Lung (tissue), 16 donors: ENCODE results near the gene IL1RN. TPM values are rescaled to one million over a fixed set of nuclear protein-coding genes. Genes with fewer than 3 reads are reported as not detected.
A peak's percentile ranks its signal among the peaks of the same experiment; 100 is the strongest.

Experiments used
- ATAC-seq: fragments of 200-7000 bp; cut with Tn5 transposase; one replicate; pipeline ENCODE4 v1.9.1; 2020; ENCODE audit warnings: moderate number of reproducible peaks; ENCODE audit not compliant: insufficient read depth, low FRiP score
- DNase-seq, 3 donors: peaks; one replicate each; pipeline ENCODE4 v3.0.0-alpha.2; 2013 to 2017
- H3K27ac ChIP-seq, 2 donors: one replicate each; pipeline ENCODE4 v1.5.1; 2013; ENCODE audit warnings: mild to moderate bottlenecking in 2 of 2, moderate library complexity in 2 of 2, control low read depth in 1 of 2, inconsistent platforms in 1 of 2, low read depth in 1 of 2, low read length in 1 of 2
- H3K27me3 ChIP-seq, 3 donors: one replicate each; pipeline ENCODE4 v1.5.1; 2013; ENCODE audit warnings: low read length in 2 of 3; ENCODE audit not compliant: control insufficient read depth in 3 of 3, insufficient read depth in 3 of 3
- H3K36me3 ChIP-seq, 4 donors: one replicate each; pipeline ENCODE4 v1.5.1; 2013; ENCODE audit warnings: low read length in 4 of 4, mild to moderate bottlenecking in 1 of 4, moderate library complexity in 1 of 4; ENCODE audit not compliant: control insufficient read depth in 4 of 4, insufficient read depth in 4 of 4
- H3K4me1 ChIP-seq, 5 donors: one replicate each; pipeline ENCODE4 v1.5.1; 2013; ENCODE audit warnings: low read length in 5 of 5, mild to moderate bottlenecking in 2 of 5, moderate library complexity in 1 of 5; ENCODE audit not compliant: control insufficient read depth in 5 of 5, insufficient read depth in 5 of 5
- H3K4me3 ChIP-seq: one replicate; pipeline ENCODE4 v1.5.1; 2013; ENCODE audit warnings: mild to moderate bottlenecking, control low read depth, moderate library complexity
- H3K9ac ChIP-seq, 2 donors: one replicate each; pipeline ENCODE4 v1.5.1; 2013; ENCODE audit warnings: low read length in 2 of 2, control low read depth in 1 of 2; ENCODE audit not compliant: insufficient read depth in 1 of 2
- H3K9me3 ChIP-seq, 4 donors: one replicate each; pipeline ENCODE4 v1.5.1; 2013; ENCODE audit warnings: low read length in 3 of 4, mild to moderate bottlenecking in 1 of 4, moderate library complexity in 1 of 4; ENCODE audit not compliant: control insufficient read depth in 4 of 4, insufficient read depth in 3 of 4
- CTCF ChIP-seq: IDR thresholded peaks from 2 replicates; pipeline ENCODE4 v1.5.1; 2012; ENCODE audit warnings: mild to moderate bottlenecking; ENCODE audit errors: control extremely low read depth, extremely low read depth
- WGBS, 2 donors: extraction: QIAGEN DNeasy Blood & Tissue Kit; methylation state at CpG; one replicate each; pipeline ENCODE4 v1.1.7; 2013; 5-methylcytosine and 5-hydroxymethylcytosine counted together
- long read RNA-seq, 5 donors: transcript quantifications; one replicate each; lab custom pipeline, GENCODE V29; 2026
- polyA plus RNA-seq, 2 donors: library from polyadenylated mRNA; stranded (reverse); fragments of 200-250 nt; gene quantifications; one replicate each; pipeline ENCODE4 v1.2.1, GENCODE V29; 2013
- total RNA-seq, 2 donors: library from RNA; depleted of rRNA in 1 of 2; stranded (reverse); fragments of >200 nt in 1 of 2; gene quantifications; one replicate each; pipeline ENCODE4 v1.2.1, GENCODE V29; 2014 to 2021
- donor health status: control.
- donor health status: control.
- donor health status: Bipolar disorder and iron deficiency.
- donor health status: healthy.
- donor health status: DM: yes; HTN: yes; CAD: no.

IL1RN gene
- total RNA-seq: 10 to 100 TPM; 15.2 to 18.2 TPM
- 100 to 1,000 TPM in 1 of 2 donors, 1 to 10 TPM in 1; 9.6 to 850 TPM for polyA plus RNA-seq
- long read RNA-seq, donor 1: 0 reads
- long read RNA-seq, donor 2, partial matches to known transcripts: 0 of 2 reads
- long read RNA-seq, donor 2, other reads (novel, unspliced or antisense): 0 of 2 reads
- long read RNA-seq, donor 3: 0 reads
- long read RNA-seq, donor 4: 0 reads
- long read RNA-seq, donor 5, partial matches to known transcripts: 0 of 1 reads
- long read RNA-seq, donor 5, other reads (novel, unspliced or antisense): 0 of 1 reads

GRCh38 chr2:113126845-113127645, at the start of gene IL1RN:
TSS of gene IL1RN (plus strand) at chr2:113127598. CDS start at chr2:113127625, 27 bp downstream.
- H3K4me3 ChIP-seq: no peak within 1 kb of the TSS
- DNase-seq (no peak), ATAC-seq (peak; percentile 48)
- 57 to 73% methylated on average over 16 of the region's 16 CpGs for WGBS, 2 donors
- peaks cover 0 to 4% (median 0%) of the 10 kb centered on the region in 5 donors for H3K4me1 ChIP-seq
- H3K27me3 ChIP-seq: peaks cover 0 to 2% (median 0%) of the 10 kb centered on the region in 3 donors
- no peaks in the 10 kb centered on the region for H3K36me3 ChIP-seq
- no peak for TF ChIP-seq CTCF
- H3K27ac ChIP-seq: peak within 1 kb of the TSS in 1 of 2 donors; percentile 43
- H3K9ac ChIP-seq: no peak within 1 kb of the TSS
- H3K9me3 ChIP-seq: no peaks in the 10 kb centered on the region

GRCh38 chr2:113077921-113078320, 49.5 kb upstream of the IL1RN start:
- no peak for TF ChIP-seq CTCF
- Histone ChIP-seq H3K27ac (peak overlapping the region in 1 of 2 donors; percentile 69), H3K27me3 (no peaks in the 10 kb centered on the region), H3K4me1 (peaks cover 0 to 15% (median 2%) of the 10 kb centered on the region in 5 donors), H3K9me3 (no peaks in the 10 kb centered on the region), H3K4me3 (no peak overlapping the region), H3K36me3 (no peaks in the 10 kb centered on the region), H3K9ac (no peak overlapping the region)
- 68 to 83% methylated on average over 1 of the region's 1 CpG for WGBS, 2 donors
- ATAC-seq (no peak), DNase-seq (no peak)

GRCh38 chr2:113078350-113078839, 49.0 kb upstream of the IL1RN start:
- Histone ChIP-seq H3K27me3 (no peaks in the 10 kb centered on the region), H3K9me3 (no peaks in the 10 kb centered on the region), H3K36me3 (no peaks in the 10 kb centered on the region), H3K4me3 (no peak overlapping the region), H3K4me1 (peaks cover 0 to 14% (median 2%) of the 10 kb centered on the region in 5 donors), H3K27ac (peak overlapping the region in 1 of 2 donors; percentile 78), H3K9ac (no peak overlapping the region)
- DNase-seq (peak in 2 of 3 donors; percentile 21 to 71), ATAC-seq (peak; percentile 67)
- no peak for TF ChIP-seq CTCF
- 52 to 73% methylated on average over 6 of the region's 6 CpGs for WGBS, 2 donors
